Pancreas (tissue), 10 donors: ENCODE results near the gene MAG. TPM values are rescaled to one million over a fixed set of nuclear protein-coding genes. Genes with fewer than 3 reads are reported as not detected.

ENCODE experiments used
- ATAC-seq, 4 donors: fragments of 200-7000 bp; cut with Tn5 transposase; one replicate each; pipeline versions ENCODE4 v1.8.0 to v1.9.1; 2020; ENCODE audit warnings: mild to moderate bottlenecking in 4 of 4, moderate library complexity in 4 of 4
- DNase-seq, 6 donors: peaks; one replicate each; pipeline ENCODE4 v3.0.0-alpha.2; 2020
- FAIRE-seq: peaks from 2 replicates; lab custom pipeline; 2012; peaks lifted over from hg19 to GRCh38; lab: Jason Lieb, UNC
- H3K27ac ChIP-seq, 4 donors: fragments of 200-600 bp; sonication (generic); 1 replicate in 3 of 4; 2 replicates in 1 of 4; pipeline versions ENCODE4 v1.5.0 to v1.8.0; 2020
- H3K27me3 ChIP-seq, 4 donors: fragments of 200-600 bp; one replicate each; pipeline ENCODE4 v1.8.0; 2021
- H3K36me3 ChIP-seq, 3 donors: fragments of 200-600 bp; sonication (generic) in 1 of 3; one replicate each; pipeline versions ENCODE4 v1.5.0 to v1.8.0; 2020 to 2021
- H3K4me1 ChIP-seq, 3 donors: fragments of 200-600 bp; one replicate each; pipeline ENCODE4 v1.8.0; 2021
- H3K4me3 ChIP-seq, 4 donors: fragments of 200-600 bp; sonication (generic) in 2 of 4; one replicate each; pipeline versions ENCODE4 v1.5.0 to v1.8.0; 2020 to 2021
- H3K9me3 ChIP-seq, 4 donors: fragments of 200-600 bp; one replicate each; pipeline ENCODE4 v1.8.0; 2021
- WGBS, 2 donors: extraction: QIAGEN DNeasy Blood & Tissue Kit; methylation state at CpG; one replicate each; pipeline ENCODE4 v1.1.7; 2013; 5-methylcytosine and 5-hydroxymethylcytosine counted together
- intact Hi-C, 3 donors: fragments of 100-400 bp; cut with DNase I; formaldehyde crosslinking; loops; one replicate each; pipeline versions ENCODE4 v1.11.1 to v1.14.2; 2022
- polyA plus RNA-seq, 2 donors: library from polyadenylated mRNA; stranded (reverse); fragments of 200-250 nt; gene quantifications; one replicate each; pipeline ENCODE4 v1.2.3, GENCODE V29; 2013
- total RNA-seq, 6 donors: library from RNA; stranded (reverse); fragmentation: NEBNext Ultra II Directional in 4 of 6; extraction: Animal tissue kit (Norgen Biotek cat#: 25700) in 4 of 6; gene quantifications; one replicate each; pipeline versions ENCODE4 v1.2.1 to v1.2.4, GENCODE V29; 2021 to 2023
- TF ChIP-seq, protein P1 (sequence below), 4 donors: fragments of 200-600 bp; sonication (generic) in 3 of 4; IDR thresholded peaks; one replicate each; pipeline versions ENCODE4 v1.5.0 to v1.8.0; 2021; ENCODE audit warnings: antibody characterized with exemption in 4 of 4
- donor health status: healthy with polysubstance abuse.
- donor health status: DM: no; HTN: no; CAD: no; lungs with moderate emphysema.
- donor health status: DM: no; HTN: no; CAD: no.
- donor health status: control.
- donor health status: control.
- donor health status: Bipolar disorder and iron deficiency.
- donor health status: DM: yes; HTN: yes; CAD: no.
- donor health status: DM: no; HTN: no; CAD: no.
- donor health status: DM: no; HTN: no; CAD: no.
- donor health status: DM: yes; HTN: yes; CAD: no.

The MAG gene
- total and polyA plus RNA-seq, 8 donors: 0.17 to 0.47 TPM; not detected in 6

DNA sequence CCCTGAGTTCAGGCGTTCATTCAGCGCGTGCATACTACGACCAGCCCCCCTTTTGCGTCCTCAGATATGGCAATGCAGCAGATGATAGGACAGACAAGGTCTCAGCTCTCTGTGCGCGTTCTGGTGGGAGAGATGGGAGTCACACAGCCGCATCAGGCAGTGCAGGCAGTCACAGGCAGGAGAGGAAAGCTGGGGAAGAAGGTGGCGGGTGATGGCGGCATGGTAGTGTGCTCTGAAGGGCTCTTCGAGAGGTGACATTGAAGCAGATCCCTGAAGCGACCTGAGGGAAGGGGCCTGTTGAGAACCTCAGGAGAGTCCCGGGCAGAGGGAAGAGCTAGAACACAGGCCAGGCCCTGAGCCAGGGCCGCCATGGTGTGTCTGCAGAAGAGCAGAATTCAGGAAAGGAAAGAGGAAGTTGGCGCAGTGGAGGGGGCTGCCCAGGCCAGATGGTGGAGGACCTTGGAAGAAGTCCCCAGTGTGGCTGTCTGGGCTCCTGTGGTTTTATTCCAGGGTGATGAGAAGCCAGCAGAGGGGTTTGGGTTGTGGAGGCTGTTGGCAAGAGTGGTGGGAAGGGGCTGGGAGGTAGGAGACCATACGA lies 19.7 kb upstream of the MAG start:
- Histone ChIP-seq H3K27me3 (no peaks in the 10 kb centered on the region), H3K27ac (no peak overlapping the region), H3K4me1 (peaks cover 3 to 7% (median 6%) of the 10 kb centered on the region in 3 donors), H3K4me3 (no peak overlapping the region), H3K9me3 (no peaks in the 10 kb centered on the region), H3K36me3 (peaks cover 0 to 38% (median 12%) of the 10 kb centered on the region in 3 donors)
- DNase-seq: no peak
- ATAC-seq: no peak
- FAIRE-seq: no peak
- TF ChIP-seq, protein P1, sequence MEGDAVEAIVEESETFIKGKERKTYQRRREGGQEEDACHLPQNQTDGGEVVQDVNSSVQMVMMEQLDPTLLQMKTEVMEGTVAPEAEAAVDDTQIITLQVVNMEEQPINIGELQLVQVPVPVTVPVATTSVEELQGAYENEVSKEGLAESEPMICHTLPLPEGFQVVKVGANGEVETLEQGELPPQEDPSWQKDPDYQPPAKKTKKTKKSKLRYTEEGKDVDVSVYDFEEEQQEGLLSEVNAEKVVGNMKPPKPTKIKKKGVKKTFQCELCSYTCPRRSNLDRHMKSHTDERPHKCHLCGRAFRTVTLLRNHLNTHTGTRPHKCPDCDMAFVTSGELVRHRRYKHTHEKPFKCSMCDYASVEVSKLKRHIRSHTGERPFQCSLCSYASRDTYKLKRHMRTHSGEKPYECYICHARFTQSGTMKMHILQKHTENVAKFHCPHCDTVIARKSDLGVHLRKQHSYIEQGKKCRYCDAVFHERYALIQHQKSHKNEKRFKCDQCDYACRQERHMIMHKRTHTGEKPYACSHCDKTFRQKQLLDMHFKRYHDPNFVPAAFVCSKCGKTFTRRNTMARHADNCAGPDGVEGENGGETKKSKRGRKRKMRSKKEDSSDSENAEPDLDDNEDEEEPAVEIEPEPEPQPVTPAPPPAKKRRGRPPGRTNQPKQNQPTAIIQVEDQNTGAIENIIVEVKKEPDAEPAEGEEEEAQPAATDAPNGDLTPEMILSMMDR (IDR thresholded peaks at IDR 0.05): no peak
- intact Hi-C loops: no loop called here
- WGBS, 2 donors: 91% methylated on average over 16 of the region's 16 CpGs

DNA sequence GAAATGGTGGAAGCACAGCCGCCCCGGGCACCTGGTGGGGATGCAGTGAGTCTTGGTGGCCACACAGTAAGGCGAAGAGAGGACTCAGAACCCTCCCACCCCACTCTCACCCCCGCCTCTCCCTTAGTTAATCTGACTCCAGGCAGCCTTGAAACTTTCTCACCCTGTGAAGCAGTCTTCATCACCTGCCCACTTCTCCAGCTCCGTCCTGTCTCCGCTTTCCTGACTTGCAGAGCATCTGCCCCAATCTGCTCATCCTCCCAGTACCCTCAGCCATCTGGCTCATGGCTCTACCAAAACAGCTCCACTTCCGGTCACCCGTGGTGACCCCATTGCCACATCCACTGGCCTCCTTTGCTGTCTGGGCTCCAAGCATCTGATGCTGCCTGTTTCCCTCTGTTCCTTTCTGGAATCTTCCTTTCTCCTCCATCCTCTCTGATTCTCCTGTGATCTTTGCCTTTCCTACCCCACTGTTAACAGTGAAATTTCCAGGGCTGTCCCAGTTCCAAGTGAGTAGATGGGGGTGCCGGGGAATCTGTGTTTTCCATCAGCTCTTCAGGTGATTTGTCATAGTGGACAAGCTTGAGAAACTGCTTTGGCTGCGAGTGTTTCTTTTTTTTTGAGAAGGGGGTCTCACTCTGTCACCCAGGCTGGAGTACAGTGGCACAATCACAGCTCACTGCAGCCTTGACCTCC lies 18.9 kb upstream of the MAG start:
- Histone ChIP-seq H3K27ac (no peak overlapping the region), H3K4me1 (peaks cover 3 to 7% (median 6%) of the 10 kb centered on the region in 3 donors), H3K36me3 (peaks cover 0 to 45% (median 12%) of the 10 kb centered on the region in 3 donors), H3K9me3 (no peaks in the 10 kb centered on the region), H3K4me3 (no peak overlapping the region), H3K27me3 (no peaks in the 10 kb centered on the region)
- ATAC-seq (no peak), DNase-seq (no peak), FAIRE-seq (no peak)
- WGBS, 2 donors: 83 to 89% methylated on average over 10 of the region's 10 CpGs
- TF ChIP-seq, protein P1 (IDR thresholded peaks at IDR 0.05): no peak
- intact Hi-C loops: no loop called here

DNA sequence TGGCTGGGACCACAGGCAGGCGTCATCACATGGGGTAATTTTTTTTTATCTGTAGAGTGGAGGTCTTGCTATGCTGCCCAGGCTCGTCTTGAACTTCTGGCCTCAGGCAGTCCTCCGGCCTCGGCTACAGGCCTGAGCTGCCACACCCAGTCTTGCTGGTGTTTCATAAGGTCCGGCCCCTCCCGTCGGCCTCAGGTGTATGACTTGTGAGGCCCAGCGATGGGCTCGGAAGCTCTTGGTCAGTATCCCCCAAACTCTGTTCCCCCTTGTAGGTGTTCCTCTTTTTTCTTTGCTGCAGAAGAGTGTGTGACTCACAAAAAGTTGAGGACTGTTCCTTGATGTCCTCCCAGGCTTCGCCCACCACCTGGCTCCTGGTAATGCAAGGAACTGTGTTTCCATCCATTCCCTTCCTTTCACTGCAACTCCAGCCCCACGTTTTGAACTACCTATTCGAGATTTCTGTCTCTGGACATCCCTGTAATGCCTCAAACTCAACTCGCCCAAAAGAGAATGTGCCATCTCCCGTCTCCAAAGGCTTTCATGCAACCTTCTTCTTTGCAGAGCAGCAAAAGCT lies 18.2 kb upstream of the MAG start:
- TF ChIP-seq, protein P1 (IDR thresholded peaks at IDR 0.05): no peak
- ATAC-seq (no peak), FAIRE-seq (no peak), DNase-seq (no peak)
- intact Hi-C loops: no loop called here
- Histone ChIP-seq H3K27me3 (no peaks in the 10 kb centered on the region), H3K27ac (no peak overlapping the region), H3K4me3 (no peak overlapping the region), H3K4me1 (peaks cover 3 to 7% (median 6%) of the 10 kb centered on the region in 3 donors), H3K9me3 (no peaks in the 10 kb centered on the region), H3K36me3 (peaks cover 0 to 51% (median 12%) of the 10 kb centered on the region in 3 donors)
- WGBS, 2 donors: 74 to 79% methylated on average over 14 of the region's 14 CpGs

DNA sequence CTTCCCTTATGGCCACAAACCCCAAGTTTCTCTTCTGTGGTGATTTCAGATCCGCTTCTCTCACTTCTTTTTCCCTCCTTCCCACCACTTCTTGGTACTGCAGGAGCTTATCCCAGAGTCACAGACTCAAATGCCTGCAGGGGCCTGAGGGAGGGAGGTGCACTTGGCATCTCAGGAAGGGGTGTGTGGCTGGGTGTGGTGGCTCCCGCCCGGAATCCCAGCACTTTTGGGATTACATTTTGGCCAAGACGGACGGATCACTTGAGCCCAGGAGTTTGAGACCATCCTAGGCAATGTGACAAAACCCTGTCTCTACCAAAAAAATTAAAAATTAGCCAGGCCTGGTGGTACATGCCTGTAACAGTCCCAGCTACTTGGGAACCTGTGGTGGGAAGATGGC lies 17.6 kb upstream of the MAG start:
- Histone ChIP-seq H3K9me3 (no peaks in the 10 kb centered on the region), H3K36me3 (peaks cover 0 to 57% (median 16%) of the 10 kb centered on the region in 3 donors), H3K27me3 (no peaks in the 10 kb centered on the region), H3K27ac (no peak overlapping the region), H3K4me3 (no peak overlapping the region), H3K4me1 (peaks cover 3 to 7% (median 6%) of the 10 kb centered on the region in 3 donors)
- no peak for ATAC-seq
- WGBS, 2 donors: 88 to 94% methylated on average over 5 of the region's 5 CpGs
- no peak for FAIRE-seq
- DNase-seq: no peak
- TF ChIP-seq, protein P1 (IDR thresholded peaks at IDR 0.05): no peak
- intact Hi-C loops: no loop called here
